HG02870 (cell line): ENCODE results near the gene EXOC1L.
"Not testable (repeated sequence)": the region's sequence is repeated elsewhere in the genome, so short reads cannot be mapped to it uniquely, and the experiment has no call there.

Experiments used
- ATAC-seq: cut with Tn5 transposase; IDR thresholded peaks from one replicate; pipeline ENCODE4 v1.9.1; 2021; ENCODE audit warnings: mild to moderate bottlenecking, moderate library complexity; ENCODE audit not compliant: unreplicated experiment

The EXOC1L gene

DNA sequence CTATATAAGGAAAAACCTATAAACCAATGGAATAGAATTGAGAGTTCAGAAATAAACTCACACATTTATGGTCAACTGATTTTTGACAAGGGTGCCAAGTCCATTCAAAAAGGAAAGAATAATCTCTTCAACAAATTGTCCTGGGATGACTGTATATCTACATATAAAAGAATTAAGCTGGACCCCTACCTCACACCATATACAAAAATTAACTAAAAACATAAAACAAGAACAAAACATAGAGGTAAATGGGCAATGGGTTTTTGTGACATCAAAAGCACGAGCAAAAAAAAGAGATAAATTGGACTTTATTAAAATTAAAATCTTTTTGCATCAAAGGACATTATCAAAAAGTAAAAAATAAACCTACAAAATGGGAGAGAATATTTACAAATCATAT, 18.3 kb downstream of the EXOC1L start:
- ATAC-seq, result no peak

DNA sequence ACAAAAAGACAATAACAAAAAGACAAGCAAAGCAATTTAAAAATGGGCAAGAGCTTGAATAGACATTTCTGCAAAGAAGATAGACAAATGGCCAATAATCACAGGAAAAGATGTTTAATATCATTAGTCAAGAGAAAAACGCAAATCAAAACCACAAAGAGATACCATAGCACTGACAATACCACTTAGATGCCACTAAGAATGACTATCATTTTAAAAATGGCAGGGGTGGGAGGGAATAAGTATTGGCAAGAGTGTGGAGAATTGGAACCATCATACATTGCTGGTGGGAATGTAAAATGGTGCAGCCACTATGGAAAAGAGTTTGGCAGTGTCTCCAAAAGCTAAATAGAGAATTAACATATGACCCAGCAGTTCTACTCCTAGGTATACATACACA, 18.8 kb downstream of the EXOC1L start:
- ATAC-seq, result no peak

DNA sequence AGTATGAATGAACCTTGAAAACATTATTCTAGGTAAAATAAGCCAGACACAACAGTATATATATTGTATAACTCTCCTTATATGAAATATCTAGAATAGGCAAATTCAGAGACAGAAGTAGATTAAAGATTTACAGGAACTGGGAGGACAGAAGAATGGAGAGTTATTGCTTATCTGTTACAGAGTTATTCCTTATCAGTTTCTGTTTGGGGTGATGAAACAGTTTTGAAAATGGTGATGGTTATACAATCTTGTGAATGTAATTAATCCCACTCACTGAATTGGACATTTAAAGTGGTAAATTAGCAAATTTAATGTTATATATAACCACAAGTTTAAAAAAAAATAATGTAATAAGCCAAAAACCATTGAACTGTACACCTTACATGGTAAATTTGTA, 19.4 kb downstream of the EXOC1L start:
- ATAC-seq, result no peak

DNA sequence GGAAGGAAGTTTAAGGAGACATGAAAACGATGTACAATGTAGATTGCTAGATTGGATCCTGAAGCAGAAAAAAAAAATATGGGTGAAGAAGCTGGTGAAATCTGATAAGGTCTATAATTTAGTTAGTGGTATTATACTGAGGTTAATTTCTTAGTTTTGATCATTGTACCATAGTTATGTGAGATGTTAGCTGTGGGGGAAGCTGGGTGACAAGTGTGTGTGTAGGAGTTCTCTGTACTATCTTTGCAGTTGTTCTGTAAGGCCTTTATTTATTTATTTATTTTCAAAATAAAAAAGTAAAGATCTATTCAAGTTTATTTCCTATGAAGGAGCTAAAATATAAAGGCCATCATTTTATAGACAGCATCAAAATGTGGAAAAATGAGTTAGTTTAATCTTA, 21.4 kb downstream of the EXOC1L start:
- no peak for ATAC-seq

DNA sequence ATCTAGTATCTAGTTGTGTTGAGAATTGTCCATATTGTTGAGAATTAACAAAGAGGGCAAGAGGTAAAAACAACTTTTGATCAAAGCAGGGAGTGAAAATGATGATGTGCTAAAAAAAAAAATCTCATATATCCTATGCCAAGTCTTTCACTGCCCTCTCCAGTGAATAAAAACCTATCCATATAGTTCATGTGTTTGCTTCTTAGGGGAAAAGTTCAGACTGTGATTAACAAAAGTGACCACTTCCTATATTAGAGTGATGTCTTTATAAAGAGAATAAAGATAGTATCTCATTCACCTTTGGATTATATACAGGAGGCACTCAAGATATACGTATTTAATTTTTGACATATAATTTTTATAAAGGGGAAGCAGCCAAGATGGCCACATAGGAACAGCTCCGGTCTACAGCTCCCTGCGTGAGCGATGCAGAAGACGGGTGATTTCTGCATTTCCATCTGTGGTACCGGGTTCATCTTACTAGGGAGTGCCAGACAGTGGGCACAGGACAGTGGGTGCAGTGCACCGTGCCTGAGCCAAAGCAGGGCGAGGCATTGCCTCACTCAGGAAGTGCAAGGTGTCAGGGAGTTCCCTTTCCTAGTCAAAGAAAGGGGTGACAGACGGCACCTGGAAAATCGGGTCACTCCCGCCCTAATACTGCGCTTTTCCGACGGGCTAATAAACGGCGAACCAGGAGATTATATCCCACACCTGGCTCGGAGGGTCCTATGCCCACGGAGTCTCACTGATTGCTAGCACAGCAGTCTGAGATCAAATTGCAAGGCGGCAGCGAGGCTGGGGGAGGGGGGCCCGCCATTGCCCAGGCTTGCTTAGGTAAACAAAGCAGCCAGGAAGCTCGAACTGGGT, 22.0 kb downstream of the EXOC1L start:
- ATAC-seq, result not testable (repeated sequence)

DNA sequence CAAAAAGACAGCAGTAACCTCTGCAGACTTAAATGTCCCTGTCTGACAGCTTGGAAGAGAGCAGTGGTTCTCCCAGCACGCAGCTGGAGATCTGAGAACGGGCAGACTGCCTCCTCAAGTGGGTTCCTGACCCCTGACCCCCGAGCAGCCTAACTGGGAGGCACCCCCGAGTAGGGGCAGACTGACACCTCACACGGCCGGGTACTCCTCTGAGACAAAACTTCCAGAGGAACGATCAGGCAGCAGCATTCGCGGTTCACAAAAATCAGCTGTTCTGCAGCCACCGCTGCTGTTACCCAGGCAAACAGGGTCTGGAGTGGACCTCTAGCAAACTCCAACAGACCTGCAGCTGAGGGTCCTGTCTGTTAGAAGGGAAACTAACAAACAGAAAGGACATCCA, 22.7 kb downstream of the EXOC1L start:
- not testable (repeated sequence) for ATAC-seq

DNA sequence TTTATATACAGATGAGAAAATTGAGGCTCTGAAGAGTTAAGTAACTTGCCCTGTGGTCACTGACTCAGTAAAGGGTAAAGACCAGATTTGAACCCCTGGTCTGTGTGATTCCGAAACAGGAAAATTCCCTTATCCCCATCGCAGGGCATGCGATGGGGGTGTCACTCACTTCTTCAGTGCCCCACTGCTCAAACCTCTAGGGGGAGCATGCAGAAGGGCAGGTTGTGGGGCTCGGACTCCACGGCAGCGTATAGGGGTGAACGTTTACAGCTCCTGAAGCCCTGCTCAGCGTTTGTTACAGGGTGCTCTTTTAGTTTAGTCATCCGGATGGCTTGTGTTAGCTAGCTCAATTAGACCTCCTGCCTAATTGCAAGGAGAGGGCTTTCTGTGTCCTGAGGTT, 30.1 kb downstream of the EXOC1L start:
- no peak for ATAC-seq

DNA sequence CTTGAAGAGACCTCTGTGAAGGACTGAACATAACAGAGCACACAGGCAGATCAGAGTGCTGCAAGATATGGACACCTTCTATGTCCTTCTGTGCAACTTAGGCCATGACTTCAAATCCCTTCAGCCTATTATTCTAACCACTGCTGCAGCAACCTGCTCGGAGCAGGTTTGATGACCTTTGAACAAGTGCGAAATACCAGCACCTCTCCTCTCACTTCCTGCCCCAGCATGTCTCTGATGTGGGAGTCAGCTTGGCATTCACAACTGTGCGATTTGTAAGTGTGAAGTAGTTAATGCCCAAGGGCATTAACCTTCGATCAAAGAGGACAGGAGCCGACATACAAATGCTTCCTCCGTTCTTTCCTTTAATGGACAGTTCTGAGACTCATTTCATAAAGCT, 32.3 kb downstream of the EXOC1L start:
- ATAC-seq, result no peak

DNA sequence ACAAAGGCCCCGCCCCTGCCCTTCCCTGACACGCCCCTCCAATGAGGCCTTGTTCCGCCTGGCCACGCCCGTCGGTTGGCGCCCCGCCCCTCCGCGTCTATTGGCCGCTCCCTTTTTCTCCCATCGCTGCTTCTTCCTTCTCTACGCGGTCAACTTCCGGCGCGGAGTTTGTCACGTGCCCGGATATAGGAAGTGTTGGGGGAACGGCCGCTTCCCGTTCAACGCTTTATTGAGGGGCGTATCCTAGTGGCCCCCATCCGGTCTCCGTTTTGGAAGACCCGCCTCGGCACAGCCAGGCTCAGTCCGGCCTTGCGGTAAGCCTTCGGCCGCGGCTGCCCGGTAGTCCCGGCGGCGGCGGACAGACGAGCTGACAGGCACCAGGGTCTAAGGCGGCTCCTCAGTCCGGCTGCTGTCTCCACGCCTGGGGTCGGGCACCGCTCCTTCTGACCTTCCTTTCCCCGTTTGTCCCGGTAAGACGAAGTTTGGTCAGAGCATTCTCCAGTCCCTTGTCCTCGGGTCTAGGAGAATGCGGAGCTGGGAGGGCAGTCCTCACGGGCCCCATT, 34.0 kb downstream of the EXOC1L start, which contains the start of gene EXOC1:
EXOC1 (plus strand) TSS at position 165 of the 563 bp plus-strand sequence. CDS start 4,676 bp downstream, outside the sequence.
- ATAC-seq, result peak; percentile 97

DNA sequence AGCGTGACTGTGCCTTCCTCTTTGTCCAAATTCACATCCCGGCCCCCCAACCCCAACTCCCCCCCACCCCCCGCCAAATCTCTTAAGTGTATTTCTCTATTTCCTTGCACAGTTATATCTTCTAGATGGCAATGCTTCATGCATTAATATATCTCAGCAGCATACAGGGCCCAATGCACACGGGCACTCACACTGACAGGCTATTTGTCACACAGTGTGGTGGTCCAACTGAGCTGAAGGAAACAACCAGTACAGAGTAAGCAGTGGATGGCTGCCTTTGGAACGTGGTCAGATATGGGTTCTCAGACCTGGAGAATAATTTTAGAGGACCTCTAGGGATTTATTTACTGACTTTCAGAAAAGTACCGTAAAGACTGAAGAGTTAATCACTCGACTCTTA, 34.5 kb downstream of the EXOC1L start:
- ATAC-seq, result no peak

DNA sequence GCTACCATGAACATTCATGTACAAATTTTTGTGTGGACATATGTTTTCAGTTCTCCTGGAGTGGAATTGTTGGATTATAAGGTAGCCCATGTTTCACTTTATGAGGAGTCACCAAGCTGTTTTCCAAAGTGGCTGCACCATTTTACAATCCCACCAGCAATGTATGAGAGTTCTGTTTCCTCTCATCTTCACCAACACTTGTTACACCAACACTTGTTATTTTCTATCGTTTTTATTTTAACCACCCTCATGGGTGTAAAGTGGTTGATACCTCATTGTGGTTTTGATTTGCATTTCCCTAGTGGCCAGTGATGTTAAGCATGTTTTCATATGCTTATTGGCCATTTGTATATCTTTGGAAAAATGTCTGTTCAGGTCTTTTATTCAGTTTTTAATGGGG, 38.0 kb downstream of the EXOC1L start:
- no peak for ATAC-seq

DNA sequence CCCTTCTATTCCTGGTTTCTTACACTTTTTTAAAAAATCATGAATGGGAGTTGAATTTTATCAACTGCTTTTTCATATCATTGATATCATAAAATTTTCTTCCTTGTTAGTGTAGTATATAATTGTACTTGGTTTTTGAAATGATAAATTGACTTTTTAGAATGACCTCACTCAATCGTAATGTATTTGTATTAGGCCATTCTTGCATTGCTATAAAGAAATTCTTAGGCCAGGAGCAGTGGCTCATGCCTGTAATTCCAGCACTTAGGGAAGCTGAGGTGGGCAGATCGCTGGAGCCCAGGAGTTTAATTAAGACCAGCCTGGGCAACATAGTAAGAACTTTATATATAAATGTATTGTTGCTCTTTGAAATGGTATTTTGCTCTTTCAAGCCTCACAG, 40.1 kb downstream of the EXOC1L start:
- no peak for ATAC-seq

DNA sequence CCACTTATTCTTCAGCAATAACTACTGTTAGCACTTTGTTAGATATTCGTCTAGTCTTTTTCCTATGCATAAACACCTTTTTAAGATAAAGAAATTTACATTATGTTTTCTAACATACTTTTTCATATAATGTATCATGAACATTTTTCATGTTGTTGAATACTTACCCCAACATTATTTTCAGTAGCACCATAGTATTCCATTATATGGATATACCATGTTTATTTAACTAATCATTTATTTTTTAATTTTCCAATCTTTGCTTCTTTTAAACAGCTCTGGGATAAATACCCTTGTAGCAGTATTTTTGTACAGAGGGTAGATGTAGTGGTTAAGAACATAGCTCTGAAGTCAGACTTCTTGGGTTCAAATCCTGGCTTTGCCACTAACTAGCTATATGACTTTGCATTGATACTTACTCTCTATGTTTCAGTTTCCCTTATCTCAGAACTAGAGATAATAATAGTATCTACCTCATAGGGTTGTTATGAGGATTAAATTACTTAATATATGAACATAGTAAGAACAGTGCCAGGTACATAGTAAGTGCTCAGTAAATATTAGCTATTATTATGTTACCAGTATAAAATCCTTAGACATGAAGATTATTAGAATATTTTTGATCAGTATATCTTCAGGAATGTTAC, 45.1 kb downstream of the EXOC1L start:
- no peak for ATAC-seq

DNA sequence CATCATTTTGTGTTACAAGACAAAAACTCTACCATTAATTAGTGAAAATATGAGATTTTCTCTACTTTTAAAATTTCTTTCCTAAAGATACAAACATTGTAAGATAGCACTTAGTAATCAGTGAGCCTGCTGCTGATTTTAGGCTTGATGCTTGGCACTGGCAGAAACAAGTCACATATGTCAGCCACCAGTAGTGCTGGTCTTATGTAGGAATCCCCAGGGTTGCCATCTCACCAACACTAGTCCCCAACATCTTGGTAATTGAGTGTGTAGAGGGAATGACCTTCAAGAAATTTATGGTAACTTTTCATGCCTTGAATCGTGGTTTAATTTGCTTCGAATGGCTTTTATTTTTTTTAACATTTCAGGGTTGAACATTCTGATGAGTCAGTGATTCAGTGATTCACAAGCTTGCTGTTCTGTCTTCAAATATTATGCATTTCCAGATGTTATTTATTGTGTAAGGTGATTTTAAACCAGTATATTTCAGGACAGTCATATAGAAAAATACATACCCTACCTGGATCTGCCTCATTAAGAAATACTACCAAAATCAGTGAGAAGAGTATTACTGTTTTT, 45.7 kb downstream of the EXOC1L start:
- no peak for ATAC-seq

DNA sequence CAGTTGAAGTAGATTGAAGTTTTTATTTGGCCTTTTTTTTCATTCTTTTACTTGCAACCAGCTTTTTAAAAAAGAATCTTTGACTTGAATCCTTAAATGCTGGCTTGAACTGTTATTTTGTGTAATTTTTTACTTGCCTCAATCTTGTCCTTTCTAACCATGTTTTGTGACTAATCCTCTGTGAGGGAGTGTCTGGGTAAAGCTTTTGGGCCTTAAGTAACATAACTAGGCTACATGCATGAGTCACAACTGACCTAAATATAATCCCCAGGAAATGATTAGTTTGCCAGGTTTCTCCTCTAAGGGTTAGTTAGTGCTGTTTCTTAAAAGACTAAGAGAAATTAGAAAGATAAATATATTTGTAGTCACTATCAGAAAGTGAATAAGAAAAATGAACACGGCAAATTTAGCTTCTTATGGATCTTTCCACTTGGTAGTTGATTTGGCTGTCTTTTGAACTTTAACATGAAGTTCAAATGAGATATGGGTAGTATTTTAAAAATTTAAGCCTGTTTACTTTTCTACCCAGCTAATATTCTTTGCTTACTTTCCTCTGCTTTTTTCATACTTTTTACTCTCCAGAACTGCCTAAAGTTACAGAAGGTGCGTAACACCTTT, 46.8 kb downstream of the EXOC1L start:
- ATAC-seq, result peak; percentile 87

DNA sequence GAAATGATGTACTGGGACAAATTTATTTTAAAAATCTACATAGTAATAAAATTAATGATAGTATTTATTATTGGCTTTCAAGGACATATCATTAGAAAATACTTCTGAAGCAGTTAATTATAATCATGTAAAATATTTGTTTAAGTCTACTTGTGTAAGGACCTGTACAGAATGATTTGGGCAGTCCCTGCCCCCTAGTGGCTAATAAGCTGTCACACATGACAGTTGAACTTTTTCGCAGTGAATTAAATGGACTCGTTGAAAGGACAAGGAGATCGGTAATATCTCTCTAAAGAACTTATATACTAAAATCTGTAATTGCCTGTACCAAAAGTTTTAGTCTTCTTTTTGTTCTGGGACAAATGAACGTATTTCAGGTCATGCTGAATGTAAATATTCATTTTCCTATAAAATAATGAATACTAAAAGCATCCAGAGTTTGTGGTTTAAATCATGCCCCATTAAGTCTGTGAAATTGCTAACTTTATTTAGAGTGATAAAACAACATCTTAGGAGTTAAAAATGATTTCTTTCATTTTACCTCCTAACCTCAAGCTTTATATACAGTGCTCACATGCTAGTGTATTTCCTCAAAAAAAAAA, 47.5 kb downstream of the EXOC1L start:
- ATAC-seq, result peak; percentile 82

DNA sequence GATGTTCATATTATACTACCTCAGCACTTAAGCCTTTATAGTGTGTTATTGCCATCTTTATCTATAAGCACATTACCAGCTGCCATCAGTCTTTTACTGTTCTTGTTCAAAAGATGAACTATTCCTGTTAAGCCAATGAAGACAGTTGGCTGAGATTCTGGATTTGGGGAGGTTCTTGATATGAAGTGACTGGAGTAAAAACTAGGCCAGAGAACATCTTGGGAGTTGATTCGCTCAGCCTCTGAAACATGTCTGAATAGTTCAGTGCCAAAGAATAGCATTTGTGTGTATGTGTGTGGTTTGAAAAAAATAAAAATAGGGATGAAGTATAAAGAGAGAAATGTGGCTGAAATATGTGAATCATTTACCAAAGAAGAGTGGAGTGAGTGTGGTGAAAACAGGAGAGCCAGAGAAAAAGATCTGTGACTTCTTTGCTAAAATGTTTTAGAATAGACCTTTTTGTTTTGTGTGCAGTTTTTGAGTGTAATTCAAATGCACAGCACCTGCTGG, 49.0 kb downstream of the EXOC1L start:
- ATAC-seq, result no peak

DNA sequence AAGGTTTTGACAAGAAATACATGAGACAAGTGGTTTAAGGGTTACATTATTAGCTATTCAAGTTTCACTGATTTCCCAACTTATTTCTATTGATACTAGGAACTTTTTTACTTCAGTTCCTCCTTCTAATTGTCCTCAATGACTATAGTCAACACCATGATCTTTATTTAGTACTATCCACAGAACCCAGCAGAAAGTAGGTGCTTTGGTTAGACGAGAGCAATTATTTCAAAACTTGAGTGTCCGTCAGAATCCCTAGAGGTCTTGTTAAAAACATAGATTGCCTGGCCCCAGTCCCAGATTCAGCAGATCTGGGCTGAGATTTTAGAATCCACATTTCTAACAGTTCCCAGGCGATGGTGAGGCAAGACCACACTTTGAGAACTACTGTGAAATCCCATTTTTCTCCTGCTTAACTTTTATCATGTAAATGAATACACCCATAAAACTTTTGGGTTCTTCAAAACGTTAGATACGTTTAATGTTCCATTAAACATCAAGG, 51.8 kb downstream of the EXOC1L start:
- ATAC-seq, result no peak

DNA sequence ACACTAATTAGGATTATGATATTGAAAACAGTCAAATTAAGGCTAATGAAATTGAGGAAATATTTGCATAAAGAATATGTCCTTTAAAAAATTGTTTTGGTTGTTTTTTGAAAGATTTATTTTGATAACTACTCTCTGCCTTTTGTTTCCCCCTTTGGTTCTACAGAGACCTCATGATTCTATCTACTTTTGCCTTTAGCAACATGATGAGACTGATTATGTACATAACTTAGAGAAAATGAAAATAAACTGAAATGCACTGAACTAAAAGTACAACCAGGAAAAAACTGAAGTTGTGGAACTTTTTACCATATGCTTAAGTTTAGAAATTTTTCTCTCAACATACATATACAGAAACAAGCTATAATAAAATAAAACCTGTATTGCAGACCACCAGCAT, 55.2 kb downstream of the EXOC1L start:
- ATAC-seq, result no peak

DNA sequence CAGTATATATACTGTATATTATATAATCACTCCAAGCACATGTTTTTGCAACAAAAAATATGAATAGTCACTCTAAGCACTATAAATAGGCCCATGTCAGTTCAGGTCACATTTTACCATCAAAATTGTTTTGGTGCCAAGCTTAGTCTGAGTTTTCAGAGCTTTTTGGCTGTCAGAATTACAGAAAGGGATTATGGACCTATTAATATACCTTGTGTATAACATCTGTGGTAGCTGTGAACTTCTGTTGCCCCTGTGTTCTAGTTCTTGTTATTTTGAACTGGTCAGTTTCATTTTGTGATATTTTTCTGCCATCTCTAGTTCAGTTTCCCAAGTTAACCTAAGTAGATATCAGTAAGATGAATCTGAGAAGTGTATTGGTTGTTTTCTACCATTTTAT, 56.8 kb downstream of the EXOC1L start:
- no peak for ATAC-seq
